Measurements from ENCODE around the gene SLC38A10.

The SLC38A10 gene

GRCh38 chr17:81330884-81331245, 35.8 kb upstream of the SLC38A10 start:
- no peak for DNase-seq

- DNase-seq, result no peak
Observed at GRCh38 chr17:81329927-81330883, 35.1 kb upstream of the SLC38A10 start.

GRCh38 chr17:81328978-81329926, 34.1 kb upstream of the SLC38A10 start:
- DNase-seq, result no peak

- DNase-seq, result no peak
Observed at GRCh38 chr17:81328489-81328888, 33.4 kb upstream of the SLC38A10 start.

- no peak for DNase-seq
Observed at GRCh38 chr17:81325714-81326358, 30.7 kb upstream of the SLC38A10 start.

GRCh38 chr17:81324851-81325713, 30.0 kb upstream of the SLC38A10 start:
- no peak for DNase-seq

GRCh38 chr17:81324177-81324850, 29.2 kb upstream of the SLC38A10 start:
- no peak for DNase-seq

- no peak for DNase-seq
Observed at GRCh38 chr17:81323411-81323868, 28.3 kb upstream of the SLC38A10 start.

- no peak for DNase-seq
Observed at GRCh38 chr17:81323083-81323369, 27.9 kb upstream of the SLC38A10 start.

GRCh38 chr17:81322271-81323082, 27.4 kb upstream of the SLC38A10 start:
- no peak for DNase-seq

GRCh38 chr17:81317961-81318605, 23.0 kb upstream of the SLC38A10 start:
- no peak for DNase-seq

- DNase-seq, result no peak
Observed at GRCh38 chr17:81317530-81317821, 22.4 kb upstream of the SLC38A10 start.

GRCh38 chr17:81315885-81316391, 20.8 kb upstream of the SLC38A10 start:
- DNase-seq, result no peak

- peak; percentile 22 for DNase-seq
Observed at GRCh38 chr17:81315129-81315884, 20.2 kb upstream of the SLC38A10 start.

- DNase-seq, result no peak
Observed at GRCh38 chr17:81314398-81315081, 19.4 kb upstream of the SLC38A10 start.

GRCh38 chr17:81313776-81314397, 18.8 kb upstream of the SLC38A10 start:
- no peak for DNase-seq

GRCh38 chr17:81312624-81313325, 17.7 kb upstream of the SLC38A10 start:
- no peak for DNase-seq

- DNase-seq, result no peak
Observed at GRCh38 chr17:81311946-81312345, 16.8 kb upstream of the SLC38A10 start.
